H1 (cell line): ENCODE measurements around the gene TASP1. TPM values are rescaled to one million over a fixed set of nuclear protein-coding genes. Genes with fewer than 3 reads are reported as not detected.

ENCODE experiments used
- CTCF ChIA-PET: fragments of 300-600 bp; sonication (Branson Sonifier 250); formaldehyde crosslinking; loops from one replicate; lab custom pipeline; 2021; ENCODE audit not compliant: partially characterized antibody; lab: Charles Lee
- POLR2A ChIA-PET: fragments of 300-600 bp; sonication (Branson Sonifier 250); formaldehyde crosslinking; loops from one replicate; lab custom pipeline; 2021; ENCODE audit warnings: inconsistent platforms; ENCODE audit not compliant: partially characterized antibody; lab: Charles Lee
- DNase-seq, 2 experiments: peaks; one replicate each; pipeline versions ENCODE4 v3.0.0 to v3.0.0-alpha.2; 2010 to 2022; ENCODE audit warnings: low spot score in 2 of 2, low read depth in 1 of 2, mixed read lengths in 1 of 2
- FAIRE-seq: peaks from 2 replicates; lab custom pipeline; 2011; peaks lifted over from hg19 to GRCh38; lab: Jason Lieb, UNC
- H2AFZ ChIP-seq: 2 replicates; pipeline ENCODE4 v1.8.1; 2012; ENCODE audit warnings: low read length, inconsistent platforms
- H2AK5ac ChIP-seq: 2 replicates; pipeline ENCODE4 v1.6.1; 2013; ENCODE audit warnings: low read depth, low read length
- H2BK120ac ChIP-seq: replicated peaks from 2 replicates; pipeline ENCODE3; 2013; ENCODE audit warnings: low read depth, low read length, inconsistent platforms
- H2BK12ac ChIP-seq: 2 replicates; pipeline ENCODE4 v1.6.1; 2013; ENCODE audit warnings: low read depth, low read length
- H2BK15ac ChIP-seq: 2 replicates; pipeline ENCODE4 v1.6.1; 2013; ENCODE audit warnings: low read length
- H2BK20ac ChIP-seq: 2 replicates; pipeline ENCODE4 v1.6.1; 2013; ENCODE audit warnings: low read length
- H2BK5ac ChIP-seq: 2 replicates; pipeline ENCODE4 v1.6.1; 2013; ENCODE audit warnings: low read depth, low read length
- H3K14ac ChIP-seq: 2 replicates; pipeline ENCODE4 v1.6.1; 2013; ENCODE audit warnings: inconsistent platforms; ENCODE audit not compliant: insufficient read length
- H3K18ac ChIP-seq: 2 replicates; pipeline ENCODE4 v1.6.1; 2013; ENCODE audit warnings: low read length; ENCODE audit errors: extremely low read depth
- H3K23ac ChIP-seq: 2 replicates; pipeline ENCODE4 v1.6.1; 2013; ENCODE audit warnings: inconsistent platforms; ENCODE audit not compliant: insufficient read length
- H3K23me2 ChIP-seq: 2 replicates; pipeline ENCODE4 v1.6.1; 2013; ENCODE audit warnings: low read depth, low read length
- H3K27ac ChIP-seq: 2 replicates; pipeline ENCODE4 v1.6.1; 2011; ENCODE audit warnings: low read depth, low read length, inconsistent platforms
- H3K27me3 ChIP-seq, 4 experiments: replicated peaks in 1 of 4; 1 replicate in 1 of 4; 2 replicates in 3 of 4; pipeline versions ENCODE4 v1.6.1 to v1.8.1; 2011 to 2013; ENCODE audit warnings: low read length in 3 of 4, mild to moderate bottlenecking in 3 of 4, inconsistent platforms in 2 of 4, mixed read lengths in 2 of 4, moderate library complexity in 1 of 4; ENCODE audit not compliant: control insufficient read depth in 3 of 4, insufficient read depth in 3 of 4; ENCODE audit errors: extremely low read depth in 1 of 4
- H3K36me3 ChIP-seq, 4 experiments: 2 replicates each; pipeline versions ENCODE4 v1.6.1 to v1.8.1; 2011 to 2013; ENCODE audit warnings: mild to moderate bottlenecking in 4 of 4, low read length in 3 of 4, moderate library complexity in 2 of 4, control low read depth in 1 of 4, inconsistent platforms in 1 of 4; ENCODE audit not compliant: insufficient read depth in 4 of 4, control insufficient read depth in 2 of 4
- H3K4ac ChIP-seq: replicated peaks from 2 replicates; pipeline ENCODE3; 2013; ENCODE audit warnings: low read length, low read depth, mixed read lengths, inconsistent platforms; ENCODE audit not compliant: insufficient read length
- H3K4me1 ChIP-seq, 4 experiments: replicated peaks in 1 of 4; 1 replicate in 1 of 4; 2 replicates in 3 of 4; pipeline versions ENCODE4 v1.6.1 to v1.8.1; 2011 to 2013; ENCODE audit warnings: low read length in 3 of 4, inconsistent platforms in 2 of 4, mixed read lengths in 1 of 4; ENCODE audit not compliant: insufficient read depth in 4 of 4, control insufficient read depth in 3 of 4
- H3K4me2 ChIP-seq, 2 experiments: 2 replicates each; pipeline versions ENCODE4 v1.6.1 to v1.8.1; 2011 to 2013; ENCODE audit warnings: low read depth in 2 of 2, low read length in 2 of 2, control low read depth in 1 of 2, inconsistent platforms in 1 of 2, mild to moderate bottlenecking in 1 of 2; ENCODE audit not compliant: insufficient read depth in 1 of 2
- H3K4me3 ChIP-seq, 4 experiments: fragments of 200-600, 300-600 bp in 1 of 4; sonication (generic), shearing (Covaris generic), sonication (Bioruptor Twin) in 1 of 4; 2 replicates each; pipeline versions ENCODE4 v1.5.1 to v1.8.1; 2011 to 2016; ENCODE audit warnings: low read length in 4 of 4, low read depth in 3 of 4, control low read depth in 2 of 4, inconsistent platforms in 2 of 4, mild to moderate bottlenecking in 2 of 4, mixed read lengths in 1 of 4, moderate library complexity in 1 of 4; ENCODE audit not compliant: insufficient read depth in 2 of 4; ENCODE audit errors: extremely low read depth in 1 of 4
- H3K56ac ChIP-seq: replicated peaks from 2 replicates; pipeline ENCODE3; 2013; ENCODE audit warnings: low read depth, mild to moderate bottlenecking, mixed read lengths, low read length, inconsistent platforms; ENCODE audit not compliant: insufficient read length
- H3K79me1 ChIP-seq: 2 replicates; pipeline ENCODE4 v1.6.1; 2013; ENCODE audit warnings: low read depth, low read length, control low read depth
- H3K79me2 ChIP-seq, 2 experiments: 2 replicates each; pipeline versions ENCODE4 v1.6.1 to v1.8.1; 2012 to 2013; ENCODE audit warnings: low read length in 2 of 2, mild to moderate bottlenecking in 2 of 2, inconsistent platforms in 1 of 2; ENCODE audit not compliant: insufficient read depth in 2 of 2, control insufficient read depth in 1 of 2
- H3K9ac ChIP-seq, 4 experiments: replicated peaks in 1 of 4; 1 replicate in 1 of 4; 2 replicates in 3 of 4; pipeline versions ENCODE4 v1.6.1 to v1.8.1; 2011 to 2013; ENCODE audit warnings: low read depth in 3 of 4, low read length in 3 of 4, control low read depth in 2 of 4, mild to moderate bottlenecking in 2 of 4, moderate library complexity in 2 of 4, inconsistent platforms in 1 of 4; ENCODE audit errors: extremely low read depth in 1 of 4
- H3K9me3 ChIP-seq, 2 experiments: 2 replicates each; pipeline versions ENCODE4 v1.6.1 to v1.8.1; 2012 to 2013; ENCODE audit warnings: mild to moderate bottlenecking in 2 of 2, moderate library complexity in 2 of 2, control low read depth in 1 of 2, inconsistent platforms in 1 of 2, low read depth in 1 of 2, low read length in 1 of 2, mixed read lengths in 1 of 2; ENCODE audit not compliant: insufficient read depth in 2 of 2
- H4K20me1 ChIP-seq, 2 experiments: replicated peaks in 1 of 2; 2 replicates each; pipeline versions ENCODE3 to v1.8.1; 2011 to 2013; ENCODE audit warnings: inconsistent platforms in 2 of 2, low read length in 2 of 2, mild to moderate bottlenecking in 1 of 2; ENCODE audit not compliant: insufficient read depth in 2 of 2, control insufficient read depth in 1 of 2
- H4K5ac ChIP-seq: 2 replicates; pipeline ENCODE4 v1.6.1; 2013; ENCODE audit warnings: low read length, low read depth, mixed read lengths, inconsistent platforms; ENCODE audit not compliant: insufficient read length
- H4K8ac ChIP-seq: 2 replicates; pipeline ENCODE4 v1.8.0; 2013; ENCODE audit warnings: mild to moderate bottlenecking, moderate library complexity, low read length, inconsistent platforms; ENCODE audit not compliant: insufficient read depth; ENCODE audit errors: extremely low read depth
- H4K91ac ChIP-seq: replicated peaks from 2 replicates; pipeline ENCODE3; 2013; ENCODE audit warnings: low read length, mixed read lengths, inconsistent platforms; ENCODE audit not compliant: insufficient read length
- CREB1 ChIP-seq: IDR thresholded peaks from 2 replicates; pipeline ENCODE4 v1.6.1; 2012; ENCODE audit warnings: inconsistent platforms
- NANOG ChIP-seq: IDR thresholded peaks from 2 replicates; pipeline ENCODE4 v1.6.1; 2011; ENCODE audit warnings: low read length, low read depth, mild to moderate bottlenecking, inconsistent platforms; ENCODE audit not compliant: insufficient read depth, poor library complexity, severe bottlenecking
- RFX5 ChIP-seq: IDR thresholded peaks from 2 replicates; pipeline ENCODE4 v1.6.1; 2011; ENCODE audit warnings: low read depth, low read length, improper control_type of control experiment, borderline replicate concordance
- SIX5 ChIP-seq: IDR thresholded peaks from 2 replicates; pipeline ENCODE4 v1.6.1; 2011; ENCODE audit warnings: mild to moderate bottlenecking, low read depth, low read length
- WGBS, 2 experiments: shearing (Covaris generic) in 1 of 2; methylation state at CpG; one replicate each; pipeline versions ENCODE4 v1.1.6 to v1.1.7; 2013 to 2015; ENCODE audit warnings: low lambda C conversion rate in 2 of 2, mixed read lengths in 2 of 2, inconsistent platforms in 1 of 2, low coverage in 1 of 2, missing lambda C conversion rate in 1 of 2; ENCODE audit not compliant: insufficient replicate concordance in 2 of 2, insufficient coverage in 1 of 2, insufficient read length in 1 of 2; ENCODE audit errors: extremely low coverage in 1 of 2, missing lambda C conversion rate in 1 of 2; 5-methylcytosine and 5-hydroxymethylcytosine counted together
- polyA plus RNA-seq, 7 experiments: library from polyadenylated mRNA; depleted of rRNA in 3 of 7; stranded (reverse) in 5 of 7; unstranded in 2 of 7; fragments of >200 nt in 5 of 7; fragments of 200-250 nt in 2 of 7; gene quantifications; 1 replicate in 5 of 7; 2 replicates in 1 of 7; 4 replicates in 1 of 7; pipeline versions ENCODE4 v1.2.1 to v1.2.3, GENCODE V29; 2011 to 2013; ENCODE audit warnings: missing spikeins in 2 of 7, mixed read lengths in 2 of 7
- total RNA-seq: library from RNA; stranded (reverse); fragmentation: NEBNext Ultra II Directional; extraction: Animal tissue kit (Norgen Biotek cat#: 25700); gene quantifications from 2 replicates; pipeline ENCODE4 v1.2.1, GENCODE V29; 2021

The TASP1 gene
- total and polyA plus RNA-seq, 2 of the 8 experiments (the other 6 are each of a cell fraction or from before 2014, with no cell fraction given): 4.5 to 10.9 TPM

DNA sequence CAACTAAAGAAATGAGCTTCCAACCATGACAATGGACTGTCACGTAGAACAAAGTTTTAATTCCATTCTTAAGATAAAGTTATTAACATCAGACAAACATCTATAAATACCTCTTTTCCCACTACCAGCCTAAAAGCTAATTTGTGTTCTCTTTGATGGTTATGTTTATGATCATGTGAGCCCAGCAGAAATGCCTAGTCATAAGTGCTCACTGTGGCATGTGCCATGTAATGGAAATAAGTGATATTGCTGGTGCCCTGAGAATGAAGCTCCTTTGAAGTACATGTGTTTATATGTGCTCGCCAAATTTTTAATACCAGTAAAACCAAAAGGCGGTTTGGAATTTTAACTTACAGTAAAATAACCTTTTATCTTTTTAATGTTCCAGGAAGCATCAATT lies 211.9 kb downstream of the TASP1 start:
- CTCF ChIA-PET: interaction anchor here (0.6 to 1.3 kb wide), 3 partner anchors 9 to 119 kb away, joined by 3 to 6 read pairs (median 3); no protein-coding TSS in a partner anchor

More for the DNA sequence above, 211.9 kb downstream of the TASP1 start:
- POLR2A ChIA-PET: no interaction called here
- H3K4me2 ChIP-seq: no peak overlapping the region
- peaks cover 0 to 1% (median 0%) of the 10 kb centered on the region in 4 experiments; a peak in 1 of 7 replicates for H3K27me3 ChIP-seq
- no peak overlapping the region for H4K8ac ChIP-seq
- H2BK5ac ChIP-seq: no peak overlapping the region
- no peak overlapping the region for H3K18ac ChIP-seq
- no peak overlapping the region for H2BK120ac ChIP-seq
- H2AFZ ChIP-seq: no peak overlapping the region
- TF ChIP-seq SIX5: no peak
- no peak for TF ChIP-seq CREB1
- no peak for TF ChIP-seq NANOG
- no peak for TF ChIP-seq RFX5
- TF ChIP-seq, all 59 proteins: peak for 0
- H3K79me2 ChIP-seq: no peaks in the 10 kb centered on the region
- no peak overlapping the region for H3K9ac ChIP-seq
- H2BK15ac ChIP-seq: no peak overlapping the region
- H3K9me3 ChIP-seq: no peaks in the 10 kb centered on the region
- H3K23me2 ChIP-seq: no peaks in the 10 kb centered on the region
- no peak overlapping the region for H2AK5ac ChIP-seq
- no peak overlapping the region for H3K56ac ChIP-seq
- no peak for FAIRE-seq
- H2BK12ac ChIP-seq: no peak overlapping the region
- H3K23ac ChIP-seq: no peak overlapping the region
- no peaks in the 10 kb centered on the region for H3K36me3 ChIP-seq
- no peaks in the 10 kb centered on the region for H3K4me1 ChIP-seq
- DNase-seq: no peak
- no peak overlapping the region for H3K27ac ChIP-seq
- no peaks in the 10 kb centered on the region for H4K20me1 ChIP-seq
- H3K4me3 ChIP-seq: no peak overlapping the region
- no peak overlapping the region for H2BK20ac ChIP-seq
- H4K91ac ChIP-seq: no peak overlapping the region
- no peak overlapping the region for H4K5ac ChIP-seq
- no peak overlapping the region for H3K14ac ChIP-seq
- no peak overlapping the region for H3K4ac ChIP-seq
- WGBS, 2 experiments: 89% methylated on average over 3 of the region's 3 CpGs; no CpG with 5 or more reads in 1 of the 2 experiments
- H3K79me1 ChIP-seq: no peaks in the 10 kb centered on the region
